Measurements from ENCODE around the gene CAPN8. TPM values are rescaled to one million over a fixed set of nuclear protein-coding genes. Genes with fewer than 3 reads are reported as not detected.

The CAPN8 gene
- total RNA-seq, 4 donors from 2014 or later, result 55.4 to 273 (median 91.6) TPM

- Histone ChIP-seq H3K4me3 (no peak overlapping the region), H3K9me3 (no peaks in the 10 kb centered on the region), H3K27me3 (no peaks in the 10 kb centered on the region), H3K4me1 (peaks cover 10 to 44% (median 30%) of the 10 kb centered on the region in 4 donors), H3K36me3 (no peaks in the 10 kb centered on the region), H3K27ac (no peak overlapping the region)
- no peak for DNase-seq
- no peak for TF ChIP-seq EP300 (IDR thresholded peaks at IDR 0.05; ENCODE audit: low read depth)
- no peak for TF ChIP-seq POLR2A (IDR thresholded peaks at IDR 0.05)
- no peak for TF ChIP-seq POLR2AphosphoS5 (IDR thresholded peaks at IDR 0.05)
- TF ChIP-seq CTCF (IDR thresholded peaks at IDR 0.05), result no peak
- intact Hi-C loops (cut with DNase I; ENCODE audit: low total_unique reads) (no loop called here), in situ Hi-C loops (cut with MboI; ENCODE audit: low pct_ligation_motif_present in 1 of 4, low pct_unique_long_range_greater_than_20kb in 1 of 4, low sequenced_read_pairs in 3 of 4) (loop anchor here in 1 of 4 donors (10.0 kb wide), 1 partner anchor 51 kb away; no protein-coding TSS in a partner anchor)
- 60 to 62% methylated on average over 1 of the region's 1 CpG for WGBS, 2 donors (ENCODE audit: low coverage in 1 of 2)
Measured at GRCh38 chr1:223703668-223704013, 38.1 kb upstream of the CAPN8 start.

- Histone ChIP-seq H3K4me1 (peaks cover 7 to 38% (median 27%) of the 10 kb centered on the region in 4 donors), H3K27ac (no peak overlapping the region), H3K9me3 (no peaks in the 10 kb centered on the region), H3K4me3 (no peak overlapping the region), H3K36me3 (no peaks in the 10 kb centered on the region), H3K27me3 (no peaks in the 10 kb centered on the region)
- WGBS, 2 donors (ENCODE audit: low coverage in 1 of 2), result 91% methylated on average over 4 of the region's 4 CpGs; no CpG with 5 or more reads in 1 of the 2 donors
- intact Hi-C loops (cut with DNase I; ENCODE audit: low total_unique reads), result no loop called here
- no peak for TF ChIP-seq POLR2AphosphoS5 (IDR thresholded peaks at IDR 0.05)
- TF ChIP-seq EP300 (IDR thresholded peaks at IDR 0.05; ENCODE audit: low read depth), result no peak
- TF ChIP-seq POLR2A (IDR thresholded peaks at IDR 0.05), result no peak
- TF ChIP-seq CTCF (IDR thresholded peaks at IDR 0.05), result no peak
- no peak for DNase-seq
- in situ Hi-C loops (cut with MboI; ENCODE audit: low pct_ligation_motif_present in 1 of 4, low pct_unique_long_range_greater_than_20kb in 1 of 4, low sequenced_read_pairs in 3 of 4), result loop anchor here in 1 of 4 donors (10.0 kb wide), 1 partner anchor 52 kb away; no protein-coding TSS in a partner anchor
Measured at GRCh38 chr1:223702735-223703667, 37.5 kb upstream of the CAPN8 start.

- no peaks in the 10 kb centered on the region for H3K36me3 ChIP-seq
- 73 to 80% methylated on average over 2 to 8 of the region's 8 CpGs for WGBS, 2 donors (ENCODE audit: low coverage in 1 of 2)
- DNase-seq, result no peak
Measured at GRCh38 chr1:223700942-223701637, 35.6 kb upstream of the CAPN8 start.

More at GRCh38 chr1:223700942-223701637, 35.6 kb upstream of the CAPN8 start:
- H3K9me3 ChIP-seq, result no peaks in the 10 kb centered on the region
- no peaks in the 10 kb centered on the region for H3K27me3 ChIP-seq
- no peak overlapping the region for H3K4me3 ChIP-seq
- TF ChIP-seq CTCF (IDR thresholded peaks at IDR 0.05) (no peak), POLR2AphosphoS5 (IDR thresholded peaks at IDR 0.05) (peak in 1 of 3 donors; percentile 27)
- peak overlapping the region; percentile 62 to 75 (median 68) for H3K27ac ChIP-seq
- in situ Hi-C loops (cut with MboI; ENCODE audit: low pct_ligation_motif_present in 1 of 4, low pct_unique_long_range_greater_than_20kb in 1 of 4, low sequenced_read_pairs in 3 of 4), result loop anchor here in 1 of 4 donors (10.0 kb wide), 1 partner anchor 54 kb away; no protein-coding TSS in a partner anchor
- H3K4me1 ChIP-seq, result peaks cover 0 to 19% (median 9%) of the 10 kb centered on the region in 4 donors
- intact Hi-C loops (cut with DNase I; ENCODE audit: low total_unique reads), result no loop called here

All from transverse colon (tissue), 4 donors.